HEK293 (cell line): Measurements from ENCODE around the gene SRSF12.

Experiments used
- CTCF ChIA-PET: fragments of 350-600 bp; formaldehyde crosslinking; extraction: SDS; loops from one replicate; lab custom pipeline; 2021; ENCODE audit warnings: antibody characterized with exemption; lab: Yijun Ruan, JAX
- POLR2A ChIA-PET: fragments of 300-600 bp; formaldehyde crosslinking; extraction: SDS; loops from one replicate; lab custom pipeline; 2020; ENCODE audit warnings: antibody characterized with exemption, inconsistent platforms; lab: Yijun Ruan, JAX
- H3K27ac ChIP-seq: fragments of 200-500 bp; sonication (Bioruptor generic); 2 replicates; pipeline ENCODE4 v1.5.1; 2014; ENCODE audit warnings: low read depth, low read length, control low read depth, inconsistent platforms; ENCODE audit errors: extremely low read depth
- H3K36me3 ChIP-seq, 2 experiments: fragments of 200-500 bp in 1 of 2; sonication (Bioruptor generic) in 1 of 2; 1 replicate in 1 of 2; 2 replicates in 1 of 2; pipeline ENCODE4 v1.5.1; 2014 to 2017; ENCODE audit warnings: inconsistent platforms in 2 of 2, low read length in 2 of 2; ENCODE audit not compliant: control insufficient read depth in 2 of 2, insufficient read depth in 1 of 2
- H3K4me1 ChIP-seq: fragments of 200-500 bp; sonication (Bioruptor generic); 2 replicates; pipeline ENCODE4 v1.5.1; 2014; ENCODE audit warnings: mild to moderate bottlenecking, low read length, inconsistent platforms; ENCODE audit not compliant: control insufficient read depth, insufficient read depth
- H3K4me3 ChIP-seq: 2 replicates; pipeline ENCODE4 v1.5.1; 2011; ENCODE audit warnings: low read depth, mild to moderate bottlenecking, control low read depth, low read length, moderate library complexity
- H3K9me3 ChIP-seq: fragments of 200-500 bp; sonication (Bioruptor generic); 2 replicates; pipeline ENCODE4 v1.5.1; 2014; ENCODE audit warnings: low read depth, low read length, inconsistent platforms; ENCODE audit not compliant: control insufficient read depth, insufficient read depth
- FEZF1 ChIP-seq: fragments of 450-650 bp; formaldehyde crosslinking; IDR thresholded peaks from 2 replicates; pipeline ENCODE4 v1.5.1; 2016; ENCODE audit warnings: missing biosample characterization, missing genetic modification characterization
- GLI2 ChIP-seq: fragments of 450-650 bp; formaldehyde crosslinking; IDR thresholded peaks from 2 replicates; pipeline ENCODE4; 2017; ENCODE audit warnings: missing biosample characterization, missing genetic modification characterization, low read depth, borderline replicate concordance
- IKZF3 ChIP-seq: fragments of 450-650 bp; IDR thresholded peaks from 2 replicates; pipeline ENCODE4 v1.5.0; 2018; ENCODE audit warnings: missing biosample characterization, mild to moderate bottlenecking, missing genetic modification characterization, moderate library complexity
- KLF10 ChIP-seq: fragments of 450-650 bp; IDR thresholded peaks from 2 replicates; pipeline ENCODE4 v1.5.1; 2018; ENCODE audit warnings: missing biosample characterization, mild to moderate bottlenecking, missing genetic modification characterization
- KLF16 ChIP-seq: fragments of 450-650 bp; formaldehyde crosslinking; IDR thresholded peaks from 2 replicates; pipeline ENCODE4 v1.5.1; 2017; ENCODE audit warnings: missing biosample characterization, missing genetic modification characterization
- KLF8 ChIP-seq: fragments of 450-650 bp; formaldehyde crosslinking; IDR thresholded peaks from 2 replicates; pipeline ENCODE4 v1.5.1; 2016; ENCODE audit warnings: missing biosample characterization, missing genetic modification characterization
- OSR2 ChIP-seq: fragments of 450-650 bp; formaldehyde crosslinking; IDR thresholded peaks from 2 replicates; pipeline ENCODE4 v1.5.1; 2016; ENCODE audit warnings: missing biosample characterization, missing genetic modification characterization
- PRDM6 ChIP-seq: fragments of 450-650 bp; formaldehyde crosslinking; IDR thresholded peaks from 2 replicates; pipeline ENCODE4 v1.5.1; 2017; ENCODE audit warnings: missing biosample characterization, missing genetic modification characterization
- SP7 ChIP-seq: fragments of 450-650 bp; formaldehyde crosslinking; IDR thresholded peaks from 2 replicates; pipeline ENCODE4 v1.5.1; 2016; ENCODE audit warnings: missing biosample characterization, missing genetic modification characterization
- TRIM28 ChIP-seq: IDR thresholded peaks from 2 replicates; pipeline ENCODE4 v1.6.1; 2011; ENCODE audit warnings: low read length, control low read depth, borderline replicate concordance
- WT1 ChIP-seq: fragments of 450-650 bp; formaldehyde crosslinking; IDR thresholded peaks from 2 replicates; pipeline ENCODE4 v1.5.1; 2016; ENCODE audit warnings: missing biosample characterization, missing genetic modification characterization
- ZBTB17 ChIP-seq: fragments of 450-650 bp; formaldehyde crosslinking; IDR thresholded peaks from 2 replicates; pipeline ENCODE4 v1.5.1; 2016; ENCODE audit warnings: missing biosample characterization, missing genetic modification characterization
- ZBTB6 ChIP-seq: fragments of 450-650 bp; formaldehyde crosslinking; IDR thresholded peaks from 2 replicates; pipeline ENCODE4 v1.5.1; 2017; ENCODE audit warnings: missing biosample characterization, missing genetic modification characterization
- ZEB2 ChIP-seq: fragments of 450-650 bp; formaldehyde crosslinking; IDR thresholded peaks from 2 replicates; pipeline ENCODE4 v1.5.1; 2016; ENCODE audit warnings: missing biosample characterization, missing genetic modification characterization
- ZFP41 ChIP-seq: fragments of 450-650 bp; formaldehyde crosslinking; IDR thresholded peaks from 2 replicates; pipeline ENCODE4 v1.5.1; 2016; ENCODE audit warnings: missing biosample characterization, missing genetic modification characterization, borderline replicate concordance
- ZNF121 ChIP-seq: fragments of 450-650 bp; formaldehyde crosslinking; IDR thresholded peaks from 2 replicates; pipeline ENCODE4 v1.5.1; 2016; ENCODE audit warnings: missing biosample characterization, missing genetic modification characterization
- ZNF223 ChIP-seq: fragments of 450-650 bp; formaldehyde crosslinking; IDR thresholded peaks from 2 replicates; pipeline ENCODE4 v1.5.1; 2016; ENCODE audit warnings: missing biosample characterization, missing genetic modification characterization
- ZNF24 ChIP-seq: fragments of 450-650 bp; formaldehyde crosslinking; IDR thresholded peaks from 2 replicates; pipeline ENCODE4 v1.5.1; 2016; ENCODE audit warnings: missing biosample characterization, missing genetic modification characterization
- ZNF266 ChIP-seq: fragments of 450-650 bp; formaldehyde crosslinking; IDR thresholded peaks from 2 replicates; pipeline ENCODE4 v1.5.1; 2016; ENCODE audit warnings: missing biosample characterization, missing genetic modification characterization, low read depth
- ZNF274 ChIP-seq, 2 experiments: fragments of 200-500 bp in 1 of 2; fragments of 450-650 bp in 1 of 2; sonication (Bioruptor generic) in 1 of 2; formaldehyde crosslinking in 1 of 2; IDR thresholded peaks; 2 replicates each; pipeline versions ENCODE4 v1.5.1 to v1.6.1; 2014 to 2016; ENCODE audit warnings: borderline replicate concordance in 1 of 2, inconsistent platforms in 1 of 2, low read length in 1 of 2, missing biosample characterization in 1 of 2, missing genetic modification characterization in 1 of 2
- ZNF350 ChIP-seq: fragments of 450-650 bp; formaldehyde crosslinking; IDR thresholded peaks from 2 replicates; pipeline ENCODE4 v1.5.0; 2017; ENCODE audit warnings: missing biosample characterization, mild to moderate bottlenecking, missing genetic modification characterization
- ZNF366 ChIP-seq: fragments of 450-650 bp; formaldehyde crosslinking; conservative IDR thresholded peaks from 2 replicates; pipeline ENCODE4 v1.5.1; 2016; ENCODE audit warnings: missing biosample characterization, missing genetic modification characterization
- ZNF449 ChIP-seq: fragments of 450-650 bp; formaldehyde crosslinking; IDR thresholded peaks from 2 replicates; pipeline ENCODE4 v1.5.1; 2017; ENCODE audit warnings: missing biosample characterization, mild to moderate bottlenecking, missing genetic modification characterization, moderate library complexity
- ZNF629 ChIP-seq: fragments of 450-650 bp; formaldehyde crosslinking; IDR thresholded peaks from 2 replicates; pipeline ENCODE4 v1.5.1; 2017; ENCODE audit warnings: missing biosample characterization, missing genetic modification characterization
- ZNF707 ChIP-seq: fragments of 450-650 bp; formaldehyde crosslinking; IDR thresholded peaks from 2 replicates; pipeline ENCODE4 v1.5.1; 2016; ENCODE audit warnings: missing biosample characterization, missing genetic modification characterization
- ZNF843 ChIP-seq: fragments of 450-650 bp; formaldehyde crosslinking; IDR thresholded peaks from 2 replicates; pipeline ENCODE4 v1.5.1; 2016; ENCODE audit warnings: missing biosample characterization, missing genetic modification characterization
- ZXDB ChIP-seq: fragments of 450-650 bp; formaldehyde crosslinking; IDR thresholded peaks from 2 replicates; pipeline ENCODE4 v1.5.1; 2016; ENCODE audit warnings: missing biosample characterization, missing genetic modification characterization
- TF ChIP-seq, protein P1 (sequence below): fragments of 450-650 bp; formaldehyde crosslinking; IDR thresholded peaks from 2 replicates; pipeline ENCODE4 v1.5.1; 2016; ENCODE audit warnings: missing biosample characterization, missing genetic modification characterization
- TF ChIP-seq, protein P2 (sequence below): fragments of 450-650 bp; formaldehyde crosslinking; IDR thresholded peaks from 2 replicates; pipeline ENCODE4 v1.5.1; 2017; ENCODE audit warnings: missing biosample characterization, missing genetic modification characterization

SRSF12 gene

GRCh38 chr6:89139509-89140346 lies 21.9 kb upstream of the SRSF12 start (continued):
- TF ChIP-seq SP7 (tag by site-specific recombination) (peak; percentile 84), ZNF274 (IDR thresholded peaks at IDR 0.05; ENCODE audit: low read length) (no peak), ZNF274 (tag by site-specific recombination; IDR thresholded peaks at IDR 0.05; ENCODE audit: borderline replicate concordance) (no peak), GLI2 (tag by site-specific recombination) (0 out of 2 replicates have a peak, but pooled peaks have one; percentile 21), ZNF24 (peak; percentile 76; the same call in 1 of the 2 replicates), ZFP41 (tag by site-specific recombination) (no peak), ZNF266 (tag by site-specific recombination) (no peak), ZNF121 (tag by site-specific recombination) (no peak), TRIM28 (peak; percentile 95), KLF16 (tag by site-specific recombination) (peak; percentile 46; the same call in 1 of the 2 replicates), ZNF223 (tag by site-specific recombination) (no peak)
- TF ChIP-seq, protein P1, sequence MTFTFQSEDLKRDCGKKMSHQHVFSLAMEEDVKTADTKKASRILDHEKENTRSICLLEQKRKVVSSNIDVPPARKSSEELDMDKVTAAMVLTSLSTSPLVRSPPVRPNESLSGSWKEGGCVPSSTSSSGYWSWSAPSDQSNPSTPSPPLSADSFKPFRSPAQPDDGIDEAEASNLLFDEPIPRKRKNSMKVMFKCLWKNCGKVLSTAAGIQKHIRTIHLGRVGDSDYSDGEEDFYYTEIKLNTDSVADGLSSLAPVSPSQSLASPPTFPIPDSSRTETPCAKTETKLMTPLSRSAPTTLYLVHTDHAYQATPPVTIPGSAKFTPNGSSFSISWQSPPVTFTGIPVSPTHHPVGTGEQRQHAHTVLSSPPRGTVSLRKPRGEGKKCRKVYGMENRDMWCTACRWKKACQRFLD (tag by site-specific recombination): no peak
- TF ChIP-seq, all 188 proteins: peak for 47

GRCh38 chr6:89138173-89138572 lies 20.3 kb upstream of the SRSF12 start:
- H3K4me3 ChIP-seq: no peak overlapping the region
- H3K36me3 ChIP-seq: no peaks in the 10 kb centered on the region
- H3K9me3 ChIP-seq: no peaks in the 10 kb centered on the region
- CTCF ChIA-PET: interaction anchor here (0.6 to 5.7 kb wide), 4 partner anchors 15 to 155 kb away, joined by 3 to 26 read pairs (median 18); no protein-coding TSS in a partner anchor
- no peak overlapping the region for H3K27ac ChIP-seq
- H3K4me1 ChIP-seq: peaks cover 27% of the 10 kb centered on the region
- POLR2A ChIA-PET: interaction anchor here (2.6 to 2.9 kb wide), 2 partner anchors 10 to 58 kb away, joined by 7 to 24 read pairs; partner anchors contain the start of gene PNRC1
- TF ChIP-seq KLF8 (tag by site-specific recombination): peak; percentile 50; the same call in 1 of the 2 replicates
- peak; percentile 62; the same call in 1 of the 2 replicates for TF ChIP-seq ZXDB (tag by site-specific recombination)
- TF ChIP-seq OSR2 (tag by site-specific recombination): peak; percentile 51; the same call in 1 of the 2 replicates
- 0 out of 2 replicates have a peak, but pooled peaks have one; percentile 53 for TF ChIP-seq ZEB2 (tag by site-specific recombination)
- TF ChIP-seq ZNF350 (tag by site-specific recombination): no peak
- TF ChIP-seq ZNF629: peak; percentile 45; the same call in 1 of the 2 replicates
- TF ChIP-seq WT1 (tag by site-specific recombination): peak; percentile 75
- TF ChIP-seq ZNF449 (tag by site-specific recombination): no peak
- TF ChIP-seq ZBTB6 (tag by site-specific recombination): peak; percentile 24; the same call in 1 of the 2 replicates
- TF ChIP-seq ZNF366 (tag by site-specific recombination): 0 out of 2 replicates have a peak, but pooled peaks have one; percentile 17
- 0 out of 2 replicates have a peak, but pooled peaks have one; percentile 23 for TF ChIP-seq ZBTB17 (tag by site-specific recombination)
- TF ChIP-seq, protein P2, sequence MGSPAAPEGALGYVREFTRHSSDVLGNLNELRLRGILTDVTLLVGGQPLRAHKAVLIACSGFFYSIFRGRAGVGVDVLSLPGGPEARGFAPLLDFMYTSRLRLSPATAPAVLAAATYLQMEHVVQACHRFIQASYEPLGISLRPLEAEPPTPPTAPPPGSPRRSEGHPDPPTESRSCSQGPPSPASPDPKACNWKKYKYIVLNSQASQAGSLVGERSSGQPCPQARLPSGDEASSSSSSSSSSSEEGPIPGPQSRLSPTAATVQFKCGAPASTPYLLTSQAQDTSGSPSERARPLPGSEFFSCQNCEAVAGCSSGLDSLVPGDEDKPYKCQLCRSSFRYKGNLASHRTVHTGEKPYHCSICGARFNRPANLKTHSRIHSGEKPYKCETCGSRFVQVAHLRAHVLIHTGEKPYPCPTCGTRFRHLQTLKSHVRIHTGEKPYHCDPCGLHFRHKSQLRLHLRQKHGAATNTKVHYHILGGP (tag by site-specific recombination): peak; percentile 96
- TF ChIP-seq FEZF1 (tag by site-specific recombination): peak; percentile 83
- TF ChIP-seq PRDM6 (tag by site-specific recombination): peak; percentile 77
- 0 out of 2 replicates have a peak, but pooled peaks have one; percentile 34 for TF ChIP-seq IKZF3 (tag by site-specific recombination)
- peak; percentile 45; the same call in 1 of the 2 replicates for TF ChIP-seq GLI2 (tag by site-specific recombination)
- no peak for TF ChIP-seq ZNF707 (tag by site-specific recombination)
- TF ChIP-seq KLF10 (tag by site-specific recombination): 0 out of 2 replicates have a peak, but pooled peaks have one; percentile 41
- peak; percentile 65 for TF ChIP-seq ZNF843 (tag by site-specific recombination)
